Limb (tissue), 2 donors: ENCODE measurements around the gene PLXDC2.

Experiments
- DNase-seq, 2 donors: peaks; one replicate each; pipeline ENCODE4 v3.0.0-alpha.2; 2016; ENCODE audit errors: extremely low spot score in 2 of 2

PLXDC2 gene

DNA sequence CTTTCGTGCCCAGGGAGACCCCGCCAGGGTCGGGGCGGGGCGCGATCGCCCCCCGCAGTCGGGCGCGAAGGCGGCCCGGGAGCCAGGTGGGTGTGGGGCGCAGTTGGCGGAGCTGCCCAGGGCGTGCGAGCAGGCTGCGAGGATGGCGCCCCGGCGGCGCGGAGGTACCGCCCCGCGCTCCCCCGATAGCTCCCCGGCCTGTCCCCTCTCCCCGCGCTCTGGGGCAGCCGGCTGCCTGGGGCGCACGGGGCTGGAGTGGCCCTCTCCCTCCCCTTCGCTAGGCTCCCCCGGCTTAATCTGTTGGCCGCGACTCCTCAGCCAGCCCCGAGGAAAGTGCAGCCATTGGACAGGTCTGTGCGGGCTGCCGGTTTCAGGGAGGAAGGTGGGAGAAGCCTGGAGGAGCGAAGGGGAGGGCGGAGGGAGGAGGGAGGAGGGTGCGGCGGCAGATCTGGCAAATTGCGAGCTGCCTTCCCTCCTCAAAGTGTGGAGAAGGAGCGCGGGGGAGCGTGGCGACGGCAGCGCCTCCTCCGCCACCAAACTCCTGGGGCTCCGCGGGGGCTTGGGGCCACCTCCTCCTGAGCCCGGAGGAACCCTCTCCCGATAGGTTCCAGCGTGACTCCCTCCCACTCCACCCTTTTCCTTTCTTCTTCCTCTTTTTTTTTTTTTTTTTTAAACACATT lies 361 bp upstream of the PLXDC2 start:
- DNase-seq = peak; percentile 84 to 90

DNA sequence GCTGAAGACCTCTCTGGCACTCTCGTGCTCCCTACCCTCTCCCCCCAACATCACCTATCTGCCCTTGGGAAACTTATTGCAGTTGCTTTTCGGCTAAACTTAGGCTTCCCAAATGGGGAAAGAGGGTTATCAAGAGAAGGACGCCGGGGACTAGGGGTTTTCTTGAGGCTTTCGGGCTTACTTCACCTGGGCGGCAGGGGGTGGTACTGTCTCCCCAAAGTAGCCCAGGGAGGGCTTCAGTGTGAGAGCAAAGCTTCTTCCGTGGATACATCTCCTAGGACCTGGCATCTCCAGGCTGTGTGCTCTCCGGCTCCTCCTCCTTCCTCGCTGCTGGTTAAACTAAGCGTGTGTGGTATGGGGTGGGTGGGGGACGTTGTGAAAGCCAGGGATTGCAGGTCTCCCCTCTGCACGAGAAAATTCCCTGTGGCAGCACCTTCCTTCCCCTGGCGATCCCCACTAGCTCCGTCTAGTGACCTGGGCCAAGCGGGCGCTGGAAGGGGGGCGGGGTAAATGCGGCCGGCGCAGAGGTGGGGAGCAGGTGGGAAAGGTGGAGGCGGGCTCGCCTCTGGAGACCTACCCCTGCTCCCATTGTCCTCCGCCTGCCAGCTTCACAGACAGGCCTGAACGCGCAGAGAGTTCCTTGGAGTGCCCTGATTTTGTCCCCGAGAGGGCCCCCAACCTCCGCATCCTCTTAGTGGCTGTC lies 1.1 kb downstream of the PLXDC2 start:
- peak in 1 of 2 donors; percentile 66 for DNase-seq

DNA sequence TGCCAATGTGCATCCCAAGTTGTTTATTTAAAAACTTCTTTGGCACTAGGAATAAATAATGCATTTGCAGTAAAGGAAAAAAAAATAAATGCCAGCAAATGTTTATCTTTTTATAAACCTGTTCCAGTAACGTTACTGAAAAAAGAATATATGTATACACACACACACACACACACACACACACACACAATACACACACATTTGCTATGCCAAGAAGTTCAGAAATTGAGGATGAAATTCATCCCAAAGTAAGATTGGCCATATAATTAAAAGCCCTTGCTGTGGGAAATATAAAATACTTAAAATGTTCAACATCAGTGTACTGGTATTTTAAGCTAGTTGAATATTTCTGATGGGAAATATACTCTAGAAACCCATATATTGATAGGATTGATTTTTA lies 2.6 kb downstream of the PLXDC2 start:
- no peak for DNase-seq

DNA sequence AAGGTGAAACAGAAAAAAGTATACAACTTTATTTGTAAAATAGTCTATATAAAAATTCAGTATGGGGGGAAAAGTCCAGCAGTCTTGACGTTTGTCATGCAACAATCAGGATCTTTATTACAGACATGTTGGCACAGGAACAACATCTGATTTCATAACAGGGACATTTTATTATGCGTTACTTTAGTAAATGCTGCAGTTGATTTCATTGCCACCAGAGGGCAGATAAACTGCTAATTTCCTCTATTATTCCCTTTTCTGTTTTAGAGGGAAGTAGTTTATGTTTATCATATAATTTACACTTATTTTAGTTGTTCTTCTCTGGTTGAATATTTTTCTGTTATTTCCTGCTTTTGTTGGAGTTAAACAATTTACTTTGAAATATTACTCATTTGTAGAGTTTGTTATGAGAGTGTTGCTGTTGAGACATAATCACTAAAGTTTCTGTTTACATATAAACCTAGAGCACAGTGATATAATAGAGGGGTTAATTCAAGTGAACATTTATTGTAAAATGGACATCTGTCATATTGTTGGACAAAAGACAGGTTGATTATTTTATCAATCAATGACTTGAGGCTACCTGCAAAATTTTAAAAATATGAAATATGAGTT lies 3.3 kb downstream of the PLXDC2 start:
- peak in 1 of 2 donors; percentile 77 for DNase-seq

DNA sequence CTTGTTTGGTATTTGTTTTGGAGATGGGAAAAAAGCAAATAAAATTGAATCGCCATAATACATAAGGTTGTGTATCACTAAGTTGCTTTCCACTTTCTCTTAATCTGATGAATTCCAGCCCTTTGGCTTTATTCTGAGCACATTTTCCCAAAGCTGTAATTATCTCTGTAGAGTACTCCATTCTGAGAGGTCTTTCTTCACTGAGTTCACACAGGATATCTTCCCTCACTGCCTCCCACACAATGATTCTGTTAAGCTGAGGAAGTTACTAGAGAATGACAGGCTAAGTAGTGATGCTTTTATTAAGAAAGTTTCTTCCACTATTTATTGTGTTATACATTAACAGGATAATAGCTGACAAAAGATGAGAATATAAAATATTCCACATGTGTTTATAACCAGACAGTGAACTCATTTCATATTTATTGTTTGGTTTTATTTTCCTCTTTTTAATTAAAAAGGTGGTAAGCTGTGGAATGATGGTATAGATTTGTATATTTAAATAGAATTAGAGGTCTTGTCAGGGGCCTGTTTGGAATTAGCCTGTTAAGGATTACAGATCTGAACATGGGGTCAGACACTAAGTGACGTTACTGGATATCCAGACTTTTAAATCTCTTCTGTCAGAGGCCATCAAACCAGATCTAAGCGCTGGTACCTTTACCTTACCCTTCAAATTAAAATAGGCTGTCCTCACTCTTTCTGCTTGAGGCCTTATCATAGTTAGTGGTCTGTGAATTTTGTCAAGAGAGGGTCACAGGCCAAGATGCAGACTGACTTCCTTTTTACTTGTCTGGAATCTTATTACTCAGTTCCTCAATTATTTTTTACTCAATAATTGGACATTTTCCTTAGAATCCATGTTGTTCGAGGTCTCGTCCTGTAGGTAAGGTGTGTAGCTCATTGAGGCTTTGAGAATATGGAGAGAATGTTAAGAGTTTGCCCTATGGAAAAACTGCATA lies 8.4 kb downstream of the PLXDC2 start:
- DNase-seq = peak in 1 of 2 donors; percentile 38

DNA sequence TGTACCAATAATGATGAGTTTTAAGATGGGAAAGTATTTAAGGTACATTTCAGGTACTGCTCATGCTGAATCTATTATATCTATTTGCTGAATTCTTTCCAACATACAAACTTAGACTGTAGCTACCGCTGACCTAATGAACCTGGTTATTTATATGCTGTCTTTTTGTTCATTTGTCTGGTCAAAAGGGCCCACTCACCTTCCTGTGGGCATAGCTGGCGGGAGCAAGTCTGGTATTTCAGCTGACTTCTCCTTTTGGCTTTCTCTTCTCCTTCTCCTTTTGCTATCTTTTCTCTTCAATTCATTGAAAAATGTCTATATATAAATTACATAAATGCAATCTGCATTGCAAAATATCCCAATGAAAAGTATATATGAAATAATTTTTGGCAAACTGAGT lies 9.5 kb downstream of the PLXDC2 start:
- no peak for DNase-seq

DNA sequence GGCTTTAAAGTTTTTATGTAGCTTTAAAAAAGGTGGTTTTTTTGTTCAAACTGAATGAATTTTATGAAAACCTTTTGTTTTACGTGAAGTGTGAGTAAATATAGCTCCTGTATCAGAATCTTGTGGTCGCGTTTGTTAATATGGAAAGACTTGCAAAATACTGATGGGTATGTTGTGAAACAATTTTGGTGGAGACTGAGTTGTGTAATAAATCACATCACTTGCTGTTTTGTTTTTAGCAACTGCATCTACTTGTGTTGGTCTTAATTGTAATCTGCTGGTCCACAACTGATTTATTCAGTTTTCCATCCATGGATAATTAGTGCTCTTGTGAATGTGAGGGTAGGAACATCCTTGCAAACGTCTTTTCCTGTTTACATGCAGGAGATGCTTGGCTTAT lies 10.5 kb downstream of the PLXDC2 start:
- no peak for DNase-seq

DNA sequence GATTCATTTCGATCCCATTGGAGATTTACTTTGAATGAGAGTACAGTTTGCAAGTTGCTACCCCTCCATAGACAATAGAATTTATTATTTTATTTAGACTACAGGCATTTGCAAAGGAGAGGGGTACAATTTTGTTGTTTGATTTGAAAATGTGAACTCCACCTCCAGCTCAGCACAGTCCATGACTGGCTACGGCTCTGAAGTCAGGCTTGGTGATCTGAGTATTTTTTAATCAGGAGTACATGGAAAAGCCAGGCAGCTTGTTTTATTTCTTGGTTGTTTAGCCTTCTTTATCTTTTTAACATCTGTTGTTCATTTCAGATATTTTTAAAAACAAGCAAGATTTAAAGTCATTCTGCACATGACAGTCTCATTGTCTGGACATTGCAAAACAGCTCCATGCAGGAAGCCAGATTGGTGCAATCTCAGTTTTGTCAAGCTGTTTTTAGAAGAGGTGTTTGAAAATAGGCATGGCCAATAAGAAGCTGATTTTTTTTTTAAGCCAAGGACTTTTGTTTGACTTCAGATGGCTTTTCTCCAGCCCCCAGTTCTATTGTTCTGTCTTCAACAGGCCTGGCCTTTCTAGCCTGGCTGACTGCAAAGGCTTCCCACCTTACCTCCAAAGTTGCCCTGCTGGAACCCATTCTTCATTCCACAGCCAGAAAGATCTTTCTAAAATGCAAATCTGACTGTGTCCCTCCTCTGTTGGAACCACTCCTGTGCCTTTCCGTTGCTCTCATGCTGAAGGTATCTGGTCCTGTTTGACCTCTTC lies 12.2 kb downstream of the PLXDC2 start:
- DNase-seq = no peak

DNA sequence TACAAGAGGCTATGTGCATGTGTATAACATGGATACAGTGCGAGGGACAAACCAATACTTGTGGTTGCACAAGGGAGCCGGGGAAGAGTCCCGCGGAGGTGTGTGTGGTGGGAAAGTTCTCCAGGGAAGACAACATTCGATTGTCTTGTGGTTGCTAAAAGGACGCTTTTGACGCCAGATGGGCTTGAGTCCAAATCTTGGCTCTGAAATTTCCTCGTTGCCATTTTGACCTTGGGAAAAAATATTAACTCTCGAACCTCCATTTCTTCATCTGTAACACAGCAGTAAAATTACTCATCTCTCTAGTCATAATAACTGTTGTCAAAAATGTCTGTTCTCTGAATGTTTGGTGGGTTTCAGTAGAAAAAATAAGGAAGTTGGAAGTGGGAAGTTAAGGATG lies 16.5 kb downstream of the PLXDC2 start:
- DNase-seq = no peak

DNA sequence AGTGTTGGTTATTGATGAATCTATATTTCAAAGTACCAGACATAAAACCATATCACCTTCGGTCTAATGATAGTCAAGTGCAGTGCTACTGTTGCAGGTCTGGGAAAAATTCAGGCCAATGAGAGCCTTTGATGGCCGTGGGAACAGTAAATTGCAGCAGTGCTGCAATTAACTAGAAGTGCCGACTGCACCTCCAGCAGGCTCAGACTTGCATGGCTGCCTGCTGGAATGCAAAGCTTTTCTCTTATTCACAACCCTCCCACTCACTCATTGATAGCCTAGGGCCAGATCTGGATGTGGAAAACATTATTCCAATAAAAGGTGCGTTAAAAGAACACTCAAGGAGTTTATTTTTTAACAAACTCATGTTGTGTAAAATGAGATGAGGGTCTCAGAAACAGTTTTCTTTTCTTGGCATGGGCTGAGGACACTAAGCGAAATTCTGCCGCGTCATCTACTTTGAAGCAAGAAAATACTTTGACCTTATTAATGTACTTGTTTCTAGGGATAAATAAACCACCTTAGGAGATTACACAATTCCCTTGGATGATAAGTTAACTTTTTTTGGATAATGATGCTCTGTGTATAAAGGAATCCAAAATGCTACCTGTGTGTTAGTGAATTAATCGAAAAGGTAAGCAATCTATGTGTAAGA lies 17.1 kb downstream of the PLXDC2 start:
- no peak for DNase-seq

DNA sequence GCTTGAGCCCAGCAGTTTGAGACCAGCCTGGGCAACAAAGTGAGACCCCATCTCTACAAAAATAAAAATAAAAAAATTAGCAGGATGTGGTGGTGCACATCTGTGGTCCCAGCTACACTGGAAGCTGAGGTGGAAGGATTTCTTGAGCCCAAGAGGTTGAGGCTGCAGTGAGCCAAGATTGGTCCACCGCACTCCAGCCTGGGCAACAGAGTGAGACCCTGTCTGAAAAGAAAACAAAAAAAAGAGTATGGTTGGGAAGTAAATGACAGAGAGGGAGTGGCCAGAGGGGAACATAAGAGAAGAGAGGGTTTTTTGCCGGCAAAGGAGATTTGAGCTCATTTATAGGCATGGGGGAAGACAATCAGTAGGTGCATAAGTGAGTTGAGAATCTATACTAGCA lies 19.7 kb downstream of the PLXDC2 start:
- no peak for DNase-seq

DNA sequence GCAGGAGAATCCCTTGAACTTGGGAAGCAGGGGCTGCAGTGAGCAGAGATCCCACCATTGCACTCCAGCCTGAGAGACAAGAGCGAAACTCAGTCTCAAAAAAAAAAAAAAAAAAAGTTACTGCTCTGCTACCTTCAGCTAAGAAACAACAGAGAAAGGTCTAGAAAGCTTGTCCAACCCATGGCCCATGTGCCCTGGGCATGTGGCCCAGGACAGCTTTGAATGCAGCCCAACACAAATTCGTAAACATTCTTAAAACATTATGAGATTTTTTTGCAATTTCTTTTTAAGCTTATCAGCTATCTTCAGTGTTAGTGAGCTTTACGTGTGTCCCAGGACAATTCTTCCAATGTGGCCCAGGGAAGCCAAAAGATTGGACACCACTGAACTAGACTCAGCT lies 22.9 kb downstream of the PLXDC2 start:
- DNase-seq = no peak

DNA sequence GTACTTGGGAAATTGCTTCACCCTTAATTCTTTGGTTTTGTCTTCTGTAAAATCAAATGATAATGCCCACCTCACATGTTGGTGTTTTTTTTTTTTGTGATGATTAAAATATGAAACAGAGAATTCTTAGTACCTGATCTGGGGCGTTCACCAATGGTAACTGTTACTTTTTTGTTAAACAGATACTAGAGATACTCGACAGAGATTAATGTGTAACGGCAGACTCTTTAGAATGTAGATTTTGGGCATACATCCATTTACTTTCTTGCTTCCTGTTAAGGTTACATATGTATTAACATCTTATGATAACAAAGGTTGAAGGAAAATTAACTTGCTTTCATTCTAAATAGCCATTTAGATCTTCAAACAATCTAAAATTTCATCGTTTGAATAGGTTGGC lies 23.3 kb downstream of the PLXDC2 start:
- no peak for DNase-seq

DNA sequence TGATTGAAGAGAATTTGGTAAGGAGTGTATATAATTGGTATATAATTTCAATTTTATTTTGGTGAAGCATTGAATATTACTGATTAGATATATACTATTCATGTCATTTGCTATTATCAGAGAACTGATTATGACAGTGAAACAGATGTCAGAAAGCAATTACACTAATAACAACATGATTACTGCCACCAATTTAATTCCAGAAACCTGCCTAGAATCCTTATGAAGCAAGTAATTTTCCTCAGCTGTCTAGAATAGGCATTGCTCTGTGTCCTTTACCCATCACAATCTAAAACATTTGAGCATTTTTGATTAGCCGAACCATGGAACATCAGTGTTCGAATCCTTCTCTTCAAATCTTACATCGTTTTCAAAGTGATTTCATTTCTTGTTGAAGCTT lies 24.5 kb downstream of the PLXDC2 start:
- DNase-seq = no peak

DNA sequence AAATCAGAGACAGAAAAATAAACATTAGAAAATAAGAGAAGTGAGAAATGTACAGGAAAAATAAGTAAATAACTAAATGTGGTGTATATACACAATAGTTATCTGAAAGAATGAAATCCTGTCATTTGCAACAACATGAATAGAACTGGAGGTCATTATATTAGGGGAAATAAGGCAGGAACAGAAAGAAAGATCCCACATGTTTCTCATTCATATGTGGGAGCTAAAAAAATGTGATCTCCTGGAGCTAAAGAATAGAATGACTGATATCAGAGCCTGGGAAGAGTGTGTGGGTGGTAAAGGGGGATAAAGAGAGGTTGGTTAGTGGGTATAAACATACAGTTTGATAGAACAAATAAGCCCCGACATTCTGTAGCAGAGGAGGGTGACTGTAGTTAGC lies 27.3 kb downstream of the PLXDC2 start:
- DNase-seq = no peak

DNA sequence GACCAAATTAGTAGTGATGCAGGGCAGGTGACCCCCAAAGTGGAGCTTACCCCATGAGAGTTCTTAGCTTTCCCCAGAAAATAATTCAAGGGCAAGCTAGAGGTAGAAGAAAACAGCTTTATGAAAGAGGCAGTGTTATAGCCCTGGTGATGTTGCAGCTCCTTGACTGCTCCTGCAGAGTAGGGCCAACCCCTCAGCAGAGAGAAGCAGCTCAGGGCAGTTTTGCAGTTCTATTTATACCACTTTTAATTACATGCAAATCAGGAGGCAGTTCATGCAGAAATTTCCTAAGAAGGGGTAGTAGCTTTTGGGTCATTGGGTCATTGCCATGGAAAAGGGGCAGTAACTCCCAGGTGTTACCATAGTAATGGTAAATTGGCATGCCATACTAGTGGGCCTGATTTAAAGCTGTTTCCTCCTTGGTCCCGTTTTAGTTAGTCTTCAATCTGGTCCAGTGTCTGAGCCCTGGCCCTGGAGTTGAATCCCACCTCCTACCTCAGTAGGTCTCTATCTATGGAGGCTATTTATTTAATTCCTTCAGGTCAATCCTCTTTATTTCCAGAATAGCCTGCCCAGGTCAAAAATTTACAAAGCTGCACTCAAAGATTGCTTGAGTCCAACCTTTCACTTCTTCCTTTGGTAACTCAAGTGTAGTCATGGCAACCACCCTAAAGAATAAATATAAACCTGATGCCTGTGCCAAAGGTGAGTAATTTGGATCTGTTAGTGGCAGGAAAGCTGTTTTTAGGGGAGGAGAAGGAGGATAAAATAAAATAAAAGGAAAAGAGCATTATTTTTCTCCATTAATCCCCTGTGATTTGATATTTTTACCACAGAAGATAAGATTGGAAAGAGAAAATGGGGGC lies 29.5 kb downstream of the PLXDC2 start:
- no peak for DNase-seq

DNA sequence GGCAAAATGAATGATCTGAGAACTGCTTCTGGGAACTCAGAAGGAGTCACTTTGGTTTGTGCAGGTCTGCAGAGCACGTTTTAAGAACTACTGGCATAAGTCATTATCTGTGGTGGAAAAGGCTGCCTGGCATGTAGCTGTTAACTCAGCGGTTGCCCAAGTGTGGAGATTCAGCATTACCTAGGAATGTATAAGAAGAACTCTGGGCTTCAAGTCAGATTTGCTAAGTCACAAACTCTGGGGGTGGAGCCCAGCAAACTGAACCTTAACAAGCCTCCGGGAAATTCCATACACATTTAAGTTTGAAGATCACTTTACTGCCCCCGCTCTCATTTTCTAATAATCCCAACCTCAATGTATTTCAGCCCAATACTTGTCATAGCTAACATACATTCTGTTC lies 31.1 kb downstream of the PLXDC2 start:
- no peak for DNase-seq

DNA sequence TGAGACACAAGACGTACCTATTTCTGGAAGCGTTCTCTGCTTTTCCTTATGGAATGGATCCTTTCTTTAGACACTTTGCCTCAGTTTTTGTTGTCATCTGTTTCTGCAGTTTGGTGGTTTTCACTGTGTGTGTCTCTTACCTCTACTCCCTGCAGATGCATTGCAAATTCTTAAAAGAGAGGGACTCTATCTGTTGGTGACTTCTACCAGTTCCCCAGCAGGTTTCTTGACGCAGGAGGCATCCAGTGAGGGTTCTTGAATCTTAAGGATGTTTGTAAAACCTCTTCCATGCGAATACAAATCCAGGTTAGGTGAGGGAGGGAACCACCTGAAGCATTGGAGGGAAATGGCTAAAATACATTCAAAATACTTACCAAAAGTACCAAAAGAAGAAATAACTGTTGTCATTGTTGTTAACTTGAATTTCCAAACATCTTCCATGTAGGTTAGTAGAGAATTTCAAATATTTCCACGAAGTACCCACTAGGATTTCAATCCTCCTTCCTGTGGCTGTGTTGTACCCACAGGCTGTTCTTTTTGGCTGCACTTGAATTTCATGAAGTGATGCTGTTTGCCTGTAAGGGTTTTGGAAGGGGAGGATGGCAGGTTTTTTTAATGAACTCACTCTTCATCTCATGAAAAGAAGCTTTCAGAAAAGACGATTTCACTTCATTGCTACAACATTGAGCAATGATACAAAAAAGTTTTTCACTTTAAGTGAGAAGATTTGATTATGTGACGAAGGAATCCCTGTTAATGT lies 32.2 kb downstream of the PLXDC2 start:
- no peak for DNase-seq

DNA sequence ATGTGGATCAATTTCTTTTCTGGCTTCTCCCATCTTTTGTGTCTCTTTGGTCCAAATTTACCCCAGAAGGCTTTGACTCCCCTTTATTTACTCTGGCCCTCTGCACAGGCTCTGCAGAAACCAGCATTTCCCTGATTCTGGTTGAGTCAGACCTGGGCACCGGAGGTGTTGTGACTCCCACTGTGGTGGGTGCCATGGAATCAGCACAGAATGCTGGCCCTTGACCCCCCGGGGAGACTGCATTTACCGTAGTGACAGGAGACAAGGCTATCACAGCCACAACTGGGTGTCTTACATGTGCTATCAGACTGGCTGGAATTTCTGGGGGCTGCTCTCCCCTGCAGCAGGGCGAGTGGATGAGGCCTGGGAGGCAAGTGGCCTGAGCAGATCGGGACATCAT lies 37.6 kb downstream of the PLXDC2 start:
- no peak for DNase-seq
